Osteoblast (primary cell): ENCODE measurements around the gene SHISA5. TPM values are rescaled to one million over a fixed set of nuclear protein-coding genes. Genes with fewer than 3 reads are reported as not detected.

Experiments
- DNase-seq: peaks from one replicate; pipeline ENCODE4 v3.0.0; 2011; ENCODE audit warnings: low spot score, mixed read lengths; ENCODE audit not compliant: insufficient read length; ENCODE audit errors: missing footprints
- H2AFZ ChIP-seq: 2 replicates; pipeline ENCODE4 v1.6.0; 2011; ENCODE audit warnings: mild to moderate bottlenecking, low read length
- H3K27ac ChIP-seq: 2 replicates; pipeline ENCODE4 v1.5.1; 2011; ENCODE audit warnings: mild to moderate bottlenecking, low read depth, low read length, moderate library complexity
- H3K27me3 ChIP-seq: 2 replicates; pipeline ENCODE4 v1.6.0; 2012; ENCODE audit warnings: mild to moderate bottlenecking, control low read depth, inconsistent platforms, low read length, moderate library complexity; ENCODE audit not compliant: insufficient read depth
- H3K36me3 ChIP-seq: 2 replicates; pipeline ENCODE4 v1.5.1; 2011; ENCODE audit warnings: mild to moderate bottlenecking, low read length, control low read depth, moderate library complexity; ENCODE audit not compliant: insufficient read depth
- H3K4me1 ChIP-seq: 2 replicates; pipeline ENCODE4 v1.5.1; 2011; ENCODE audit warnings: mild to moderate bottlenecking, low read length, control low read depth, moderate library complexity; ENCODE audit not compliant: insufficient read depth
- H3K4me2 ChIP-seq: 2 replicates; pipeline ENCODE4 v1.6.0; 2011; ENCODE audit warnings: mild to moderate bottlenecking, low read length; ENCODE audit not compliant: insufficient read depth
- H3K4me3 ChIP-seq: fragments of 200-600 bp; sonication (generic); 3 replicates; pipeline ENCODE4 v1.5.1; 2012; ENCODE audit warnings: mild to moderate bottlenecking, low read length, inconsistent platforms; ENCODE audit not compliant: insufficient read depth
- H3K79me2 ChIP-seq: 2 replicates; pipeline ENCODE4 v1.6.0; 2012; ENCODE audit warnings: mild to moderate bottlenecking, low read length, control low read depth, inconsistent platforms; ENCODE audit not compliant: insufficient read depth
- H3K9me3 ChIP-seq: 2 replicates; pipeline ENCODE4 v1.5.1; 2011; ENCODE audit warnings: low read depth, low read length, control low read depth
- H4K20me1 ChIP-seq: 2 replicates; pipeline ENCODE4 v1.6.0; 2012; ENCODE audit warnings: mild to moderate bottlenecking, low read length, control low read depth; ENCODE audit not compliant: insufficient read depth
- CTCF ChIP-seq: IDR thresholded peaks from 2 replicates; pipeline ENCODE4 v1.5.1; 2011; ENCODE audit warnings: mild to moderate bottlenecking, low read depth, low read length, moderate library complexity; ENCODE audit errors: extremely low read depth
- total RNA-seq: library from RNA; depleted of rRNA; stranded (reverse); fragments of >200 nt; gene quantifications from 2 replicates; pipeline ENCODE4 v1.2.3, GENCODE V29; 2012

The SHISA5 gene
- total RNA-seq, 1 donor, result 105 TPM

GRCh38 chr3:48446425-48447193 lies 57.4 kb downstream of the SHISA5 start, which contains the start of gene ATRIP:
ATRIP (plus strand) TSS chr3:48446737; CDS start chr3:48446846, 109 bp downstream.
- no peak for TF ChIP-seq CTCF
- H3K27ac ChIP-seq, result peak within 1 kb of the TSS; percentile 59
- peak; percentile 99 for DNase-seq
- H3K36me3 ChIP-seq, result peaks cover 27% of the 10 kb centered on the region
- no peaks in the 10 kb centered on the region for H3K9me3 ChIP-seq
- peak within 1 kb of the TSS; percentile 91 for H3K4me2 ChIP-seq
- peaks cover 42% of the 10 kb centered on the region for H3K79me2 ChIP-seq
- peak within 1 kb of the TSS; percentile 93 for H2AFZ ChIP-seq
- H3K27me3 ChIP-seq, result no peaks in the 10 kb centered on the region
- H3K4me1 ChIP-seq, result peaks cover 18% of the 10 kb centered on the region
- peaks cover 2% of the 10 kb centered on the region for H4K20me1 ChIP-seq
- H3K4me3 ChIP-seq, result peak within 1 kb of the TSS; percentile 90

- Histone ChIP-seq H4K20me1 (peaks cover 6% of the 10 kb centered on the region), H2AFZ (peak overlapping the region; percentile 93), H3K4me2 (peak overlapping the region; percentile 91), H3K36me3 (peaks cover 26% of the 10 kb centered on the region), H3K79me2 (peaks cover 47% of the 10 kb centered on the region), H3K9me3 (no peaks in the 10 kb centered on the region), H3K27me3 (no peaks in the 10 kb centered on the region), H3K4me3 (peak overlapping the region; percentile 90), H3K4me1 (peaks cover 23% of the 10 kb centered on the region), H3K27ac (peak overlapping the region; percentile 59)
- peak; percentile 58 for DNase-seq
- TF ChIP-seq CTCF, result no peak
These were observed 57.9 kb downstream of the SHISA5 start for GRCh38 chr3:48446043-48446424.

GRCh38 chr3:48445277-48445882 lies 58.6 kb downstream of the SHISA5 start:
- peaks cover 9% of the 10 kb centered on the region for H4K20me1 ChIP-seq
- peak overlapping the region; percentile 91 for H3K4me2 ChIP-seq
- peaks cover 26% of the 10 kb centered on the region for H3K36me3 ChIP-seq
- H3K4me1 ChIP-seq, result peaks cover 23% of the 10 kb centered on the region
- H2AFZ ChIP-seq, result no peak overlapping the region
- H3K27ac ChIP-seq, result no peak overlapping the region
- H3K9me3 ChIP-seq, result no peaks in the 10 kb centered on the region
- peak; percentile 48 for DNase-seq
- H3K27me3 ChIP-seq, result no peaks in the 10 kb centered on the region
- TF ChIP-seq CTCF, result no peak
- peaks cover 53% of the 10 kb centered on the region for H3K79me2 ChIP-seq
- H3K4me3 ChIP-seq, result no peak overlapping the region

GRCh38 chr3:48441940-48442339 lies 62.0 kb downstream of the SHISA5 start:
- Histone ChIP-seq H3K4me1 (peaks cover 19% of the 10 kb centered on the region), H3K27ac (no peak overlapping the region), H3K4me2 (peak overlapping the region; percentile 86), H3K36me3 (peaks cover 26% of the 10 kb centered on the region), H3K79me2 (peaks cover 53% of the 10 kb centered on the region), H4K20me1 (peaks cover 9% of the 10 kb centered on the region), H2AFZ (no peak overlapping the region), H3K27me3 (no peaks in the 10 kb centered on the region), H3K4me3 (no peak overlapping the region), H3K9me3 (no peaks in the 10 kb centered on the region)
- TF ChIP-seq CTCF, result no peak
- no peak for DNase-seq
